Iris pigment epithelial cell (primary cell): ENCODE data around the gene PNLIPRP2.

Experiments used
- DNase-seq: peaks from one replicate; pipeline ENCODE4 v3.0.0-alpha.2; 2011; ENCODE audit warnings: low read depth

Gene PNLIPRP2

GRCh38 chr10:116620423-116621400 is at the start of gene PNLIPRP2:
Gene PNLIPRP2, plus strand, starts transcription at chr10:116620953.
- no peak for DNase-seq

DNA sequence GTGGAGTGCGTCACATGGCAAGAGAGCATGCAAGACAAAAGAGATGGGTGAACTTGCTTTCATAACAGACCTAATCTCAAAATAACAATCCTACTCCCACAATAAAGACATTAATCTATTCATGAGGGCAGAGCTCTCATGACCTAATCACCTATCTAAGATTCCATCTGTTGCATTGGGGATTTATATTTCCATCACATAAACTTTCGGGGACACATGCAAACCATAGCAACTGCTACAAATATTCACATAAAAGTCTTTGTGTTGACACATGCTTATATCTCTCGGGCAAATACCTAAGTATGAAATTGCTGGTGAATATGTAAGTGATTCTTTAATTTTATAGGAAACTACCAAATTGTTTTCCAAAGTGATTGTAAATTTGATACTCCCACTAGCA is 46.0 kb upstream of the PNLIPRP2 start:
- no peak for DNase-seq

DNA sequence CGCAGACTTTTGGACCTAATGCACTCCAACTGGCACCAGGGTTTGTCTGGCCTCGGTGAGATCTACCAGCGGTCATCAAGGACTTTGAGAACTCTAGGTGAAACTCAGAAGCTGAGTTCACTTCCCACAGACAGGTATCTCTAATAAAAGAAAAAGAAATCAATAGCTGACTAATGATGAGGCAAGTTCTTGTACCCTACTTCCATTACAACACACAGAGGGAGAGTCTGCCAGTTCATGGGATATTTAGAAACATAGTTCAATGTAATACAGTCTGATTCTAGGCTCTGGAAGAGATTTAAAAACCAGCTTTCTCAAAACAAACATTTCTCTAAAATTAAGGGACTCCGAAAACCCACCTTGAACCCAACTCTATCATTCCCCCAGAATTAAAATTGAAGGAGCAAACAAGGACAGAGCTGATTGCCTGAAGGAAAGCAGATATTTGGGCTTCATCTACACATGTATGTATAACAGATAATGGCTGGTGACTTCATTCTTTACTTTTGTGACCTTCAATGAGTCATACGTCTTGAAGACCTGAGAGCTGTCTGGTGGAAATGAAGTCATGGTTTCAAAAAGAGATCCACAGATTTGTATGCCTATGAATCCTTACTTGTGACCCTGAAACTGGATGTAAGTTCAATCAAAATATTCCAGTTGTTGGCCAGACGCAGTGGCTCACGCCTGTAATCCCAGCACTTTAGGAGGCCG is 32.7 kb upstream of the PNLIPRP2 start:
- DNase-seq = no peak

DNA sequence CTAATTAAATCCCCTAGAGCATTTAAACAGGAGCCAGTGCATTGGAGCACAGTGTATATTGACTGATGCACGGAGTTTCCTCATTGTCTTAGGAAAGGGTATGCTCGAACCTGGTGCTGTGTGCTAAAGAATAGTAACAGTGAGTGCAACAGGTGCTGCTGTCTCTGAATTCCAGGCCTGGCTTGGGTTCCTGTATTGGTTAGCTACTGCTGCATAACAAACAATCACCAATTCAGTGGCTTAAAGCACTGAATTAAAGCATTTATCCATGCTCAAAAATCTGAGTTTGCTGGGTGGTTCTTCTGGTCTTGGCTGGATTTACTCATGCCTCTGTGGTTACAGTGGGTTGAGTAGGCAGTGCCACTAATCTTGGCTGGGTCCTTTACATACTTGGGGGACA is 31.8 kb upstream of the PNLIPRP2 start:
- no peak for DNase-seq

DNA sequence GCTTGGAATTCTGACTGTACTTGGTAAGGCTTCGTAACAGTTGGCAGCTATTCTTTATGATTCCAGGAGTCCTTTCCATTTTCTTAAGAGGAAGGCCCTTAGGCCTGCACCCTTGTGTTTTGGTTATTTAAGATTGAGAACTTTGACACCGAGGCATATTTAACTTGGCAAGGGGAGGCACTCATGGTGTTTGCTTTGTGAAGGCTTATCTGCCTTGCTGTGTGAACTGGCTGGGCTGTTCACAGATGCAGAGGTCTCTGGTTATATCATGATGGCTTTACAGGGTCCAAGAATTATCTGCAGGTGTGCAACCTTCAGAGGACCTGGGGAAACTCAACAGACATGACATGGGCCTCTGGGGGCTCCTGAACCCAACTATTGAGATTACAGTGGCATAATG is 30.8 kb upstream of the PNLIPRP2 start:
- DNase-seq = no peak

DNA sequence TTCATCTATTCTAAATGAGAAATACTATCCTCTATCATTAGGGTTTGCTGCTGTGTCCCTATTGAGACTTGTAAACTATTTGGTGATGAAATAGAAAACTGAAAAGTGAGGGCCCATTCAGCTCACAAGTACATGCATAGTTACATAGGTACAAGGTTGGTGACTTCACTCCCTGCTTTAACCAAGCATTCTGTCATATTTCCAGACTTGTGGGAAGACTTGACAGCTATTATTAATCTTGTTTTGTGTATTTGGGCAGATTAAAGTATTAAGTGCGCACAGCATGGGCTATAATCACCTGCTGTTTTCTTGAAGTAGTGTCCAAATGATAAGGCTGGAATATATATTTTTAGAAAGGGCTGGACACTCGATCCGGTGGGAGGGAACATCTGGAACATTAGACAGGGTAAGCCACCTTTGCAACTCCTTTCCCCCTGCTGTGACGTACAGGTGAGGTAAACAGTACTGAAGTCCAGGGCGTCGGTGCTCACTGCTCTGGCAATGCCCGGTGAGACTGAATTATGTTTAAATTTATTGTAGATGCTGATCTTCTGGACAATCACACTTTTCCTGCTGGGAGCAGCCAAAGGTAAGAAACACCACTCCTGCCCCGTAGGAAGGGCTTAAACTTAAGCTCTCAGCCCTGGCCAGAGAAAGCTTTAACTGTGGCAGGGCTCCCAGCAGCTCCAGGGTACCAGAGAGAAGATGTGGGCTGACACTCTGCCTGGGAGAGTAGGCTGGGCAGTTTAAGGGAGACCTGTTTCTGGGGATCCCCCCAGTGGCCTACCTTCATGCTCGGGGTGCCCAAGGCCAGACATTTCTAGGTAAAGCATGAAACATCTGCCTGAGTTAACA is 29.9 kb upstream of the PNLIPRP2 start, which contains the start of gene PNLIPRP1:
Gene PNLIPRP1, plus strand, starts transcription at position 370 of the 855 bp plus-strand sequence. Its CDS starts 171 bp downstream, at position 541.
- DNase-seq = no peak

GRCh38 chr10:116593139-116593740 is 27.5 kb upstream of the PNLIPRP2 start:
- DNase-seq = no peak

GRCh38 chr10:116594525-116595035 is 26.2 kb upstream of the PNLIPRP2 start:
- no peak for DNase-seq

- no peak for DNase-seq
These were observed 24.7 kb upstream of the PNLIPRP2 start for GRCh38 chr10:116596062-116596461.

DNA sequence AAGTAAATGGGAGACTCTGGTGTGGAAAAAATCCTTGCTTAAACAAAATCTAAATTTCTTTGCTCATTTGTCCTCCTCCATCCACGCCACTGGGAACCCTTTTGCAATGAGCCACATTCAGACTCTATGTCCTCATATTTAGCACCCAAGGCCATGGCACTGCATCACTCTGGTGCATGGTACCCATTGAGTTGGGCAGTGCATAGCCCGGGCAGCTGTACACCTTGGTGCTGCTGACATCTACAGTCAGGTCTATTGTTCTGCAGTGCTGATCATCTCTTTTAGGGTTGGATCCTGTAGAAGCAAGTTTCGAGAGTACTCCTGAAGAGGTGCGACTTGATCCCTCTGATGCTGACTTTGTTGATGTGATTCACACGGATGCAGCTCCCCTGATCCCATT is 23.2 kb upstream of the PNLIPRP2 start:
- no peak for DNase-seq

- DNase-seq = no peak
These were observed 22.4 kb upstream of the PNLIPRP2 start for GRCh38 chr10:116598329-116598728.

GRCh38 chr10:116599991-116600390 is 20.8 kb upstream of the PNLIPRP2 start:
- DNase-seq = no peak

- no peak for DNase-seq
These were observed 17.9 kb upstream of the PNLIPRP2 start for GRCh38 chr10:116602648-116603400.

DNA sequence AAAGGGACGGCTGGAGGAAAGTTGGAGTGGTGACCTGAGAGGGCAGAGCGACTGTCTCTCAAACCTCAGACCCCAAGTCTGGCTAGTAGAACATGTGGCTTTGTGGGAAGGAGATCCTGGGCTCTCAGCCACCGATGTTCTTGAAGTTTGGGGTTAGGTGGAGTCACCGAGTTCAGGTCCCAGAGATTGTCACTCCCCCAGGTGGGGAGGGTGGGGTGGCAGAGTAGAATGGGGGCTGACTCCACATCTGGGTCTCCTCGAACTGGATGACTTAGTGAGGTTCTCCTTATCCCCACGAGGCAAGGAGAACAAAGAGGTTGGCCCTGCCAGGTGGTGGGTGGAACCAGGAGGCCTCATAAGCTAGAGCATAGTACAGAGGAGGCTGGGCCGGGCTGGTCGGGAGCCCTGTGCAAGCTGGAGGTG is 14.7 kb upstream of the PNLIPRP2 start:
- DNase-seq = no peak

DNA sequence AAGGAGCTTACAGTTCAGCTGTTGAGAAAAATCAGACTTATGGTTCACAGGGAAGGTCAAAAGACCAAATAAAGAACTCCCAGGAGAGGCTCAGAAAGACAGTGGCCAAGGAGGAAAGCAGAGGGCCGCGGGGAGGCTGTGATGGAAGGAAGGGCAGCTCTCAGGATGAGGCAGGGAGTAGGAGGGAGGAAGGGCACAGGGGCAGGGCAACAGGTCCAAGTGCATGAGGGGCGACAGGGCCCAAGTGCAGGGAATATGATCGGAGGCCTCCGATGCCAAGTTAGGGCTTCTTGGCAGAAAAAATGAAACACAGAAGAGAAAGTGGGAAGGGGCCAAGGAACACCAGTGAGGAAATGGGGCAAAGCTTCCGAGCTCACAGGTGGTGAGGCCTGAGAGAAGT is 13.4 kb upstream of the PNLIPRP2 start:
- DNase-seq = no peak

GRCh38 chr10:116608686-116609594 is 11.8 kb upstream of the PNLIPRP2 start:
- no peak for DNase-seq

- DNase-seq = no peak
These were observed 10.2 kb upstream of the PNLIPRP2 start for GRCh38 chr10:116610443-116611152.

- no peak for DNase-seq
These were observed 9.6 kb upstream of the PNLIPRP2 start for GRCh38 chr10:116611153-116611545.
